Gastroesophageal sphincter (tissue), 4 donors: ENCODE data around the gene STX7. TPM values are rescaled to one million over a fixed set of nuclear protein-coding genes. Genes with fewer than 3 reads are reported as not detected.
"Not testable (repeated sequence)": the region's sequence is repeated elsewhere in the genome, so short reads cannot be mapped to it uniquely, and the experiment has no call there.

ENCODE experiments used
- ATAC-seq: fragments of 150-250 bp; one replicate; pipeline ENCODE4 v1.9.1; 2016; ENCODE audit warnings: mild to moderate bottlenecking, moderate library complexity
- H3K27ac ChIP-seq, 4 donors: fragments of 200-600 bp; sonication (generic) in 3 of 4; 1 replicate in 3 of 4; 2 replicates in 1 of 4; pipeline ENCODE4 v1.5.1; 2016 to 2019
- H3K27me3 ChIP-seq: fragments of 200-600 bp; sonication (generic); one replicate; pipeline ENCODE4 v1.5.1; 2019
- H3K36me3 ChIP-seq, 2 donors: fragments of 200-600 bp; sonication (generic); one replicate each; pipeline ENCODE4 v1.5.1; 2019; ENCODE audit warnings: control low read depth in 1 of 2
- H3K4me1 ChIP-seq, 3 donors: fragments of 200-600 bp; sonication (generic); 1 replicate in 2 of 3; 2 replicates in 1 of 3; pipeline ENCODE4 v1.5.1; 2016 to 2019; ENCODE audit warnings: control low read depth in 2 of 3
- H3K4me3 ChIP-seq, 2 donors: fragments of 200-600 bp; sonication (generic); one replicate each; pipeline ENCODE4 v1.5.1; 2019; ENCODE audit warnings: mild to moderate bottlenecking in 1 of 2, moderate library complexity in 1 of 2
- H3K9me3 ChIP-seq, 3 donors: fragments of 200-600 bp; sonication (generic); one replicate each; pipeline ENCODE4 v1.5.1; 2017 to 2019; ENCODE audit warnings: control low read depth in 2 of 3
- EP300 ChIP-seq: sonication (generic); formaldehyde crosslinking; IDR thresholded peaks from one replicate; pipeline ENCODE4 v1.6.1; 2017; ENCODE audit warnings: antibody characterized with exemption, mild to moderate bottlenecking
- POLR2A ChIP-seq, 2 donors: fragments of 450-650 bp; IDR thresholded peaks; one replicate each; pipeline ENCODE4 v1.6.1; 2017; ENCODE audit warnings: antibody characterized with exemption in 2 of 2, mild to moderate bottlenecking in 2 of 2, moderate library complexity in 1 of 2
- POLR2AphosphoS5 ChIP-seq: sonication (generic); formaldehyde crosslinking; IDR thresholded peaks from one replicate; pipeline ENCODE4 v1.6.1; 2017; ENCODE audit warnings: antibody characterized with exemption
- WGBS, 2 donors: methylation state at CpG; one replicate each; pipeline ENCODE4 v1.1.5; 2018; ENCODE audit warnings: low coverage in 1 of 2; 5-methylcytosine and 5-hydroxymethylcytosine counted together
- total RNA-seq, 4 donors: library from RNA; depleted of rRNA; stranded (reverse); fragments of >200 nt; gene quantifications; one replicate each; pipeline ENCODE4 v1.1.0, GENCODE V29; 2016
- TF ChIP-seq, protein P1 (sequence below), 4 experiments: fragments of 200-600 bp in 2 of 4; fragments of 450-650 bp in 2 of 4; sonication (generic) in 1 of 4; IDR thresholded peaks; one replicate each; pipeline ENCODE4 v1.5.1; 2017 to 2019; ENCODE audit warnings: antibody characterized with exemption in 4 of 4, mild to moderate bottlenecking in 2 of 4, moderate library complexity in 2 of 4

Gene STX7
- 100 to 1,000 TPM in 1 of 4 donors, 10 to 100 TPM in 3; 59.5 to 102 (median 65.3) TPM for total RNA-seq

DNA sequence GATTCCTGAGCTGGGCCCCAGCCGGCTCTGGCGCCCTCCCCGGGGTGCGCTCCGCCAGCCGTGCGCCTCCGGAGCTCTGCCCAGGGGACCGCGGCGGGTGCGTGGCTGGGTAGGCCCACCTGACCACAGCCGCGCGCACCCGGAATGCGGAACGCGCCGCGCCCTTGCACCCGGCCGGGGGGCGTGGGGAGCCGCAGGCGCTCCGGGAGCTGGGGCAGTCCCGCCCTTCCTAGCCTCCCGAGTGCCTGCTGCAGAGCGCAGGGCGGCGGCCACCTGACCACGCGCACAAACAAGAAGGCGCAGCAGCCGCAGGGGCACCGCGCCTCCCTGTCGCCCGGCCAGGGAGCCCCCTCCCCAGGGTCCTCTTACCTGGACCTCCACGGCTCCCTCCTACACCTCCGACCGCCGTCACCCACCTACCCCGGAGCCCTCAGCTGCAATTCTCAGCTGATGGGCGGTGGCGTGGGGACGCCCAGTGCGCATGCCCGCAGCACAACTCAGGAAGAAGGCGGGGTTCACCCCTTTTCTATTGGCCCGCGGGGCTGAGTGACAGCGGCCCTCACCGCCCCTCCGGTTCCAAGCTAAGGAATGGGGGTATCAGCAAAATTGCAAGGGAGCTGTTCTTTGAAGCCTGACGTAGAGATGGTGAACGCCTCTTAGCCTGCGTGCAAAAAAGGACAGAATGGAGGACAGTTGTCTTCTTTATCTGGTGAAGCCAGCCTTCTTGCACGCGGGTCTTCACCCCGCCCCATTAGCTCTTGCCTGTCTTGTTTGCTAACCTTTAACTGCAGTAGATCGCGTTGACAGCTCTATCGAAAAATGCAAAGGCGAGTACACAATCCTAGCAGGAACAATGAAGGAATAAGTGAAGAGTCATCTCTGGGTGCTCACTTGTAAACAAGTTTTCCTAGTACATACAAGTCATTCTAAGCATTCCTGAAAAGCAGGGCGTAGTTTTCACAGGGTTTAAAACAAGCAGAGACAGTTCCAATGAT is at the start of gene STX7:
Gene STX7, minus strand, starts transcription at position 479 of the 995 bp plus-strand sequence. CDS start 9,586 bp downstream, outside the sequence.
- peak within 1 kb of the TSS; percentile 48 to 93 (median 91) for H3K27ac ChIP-seq
- H3K4me1 ChIP-seq = peaks cover 0 to 48% (median 10%) of the 10 kb centered on the region in 3 donors
- H3K36me3 ChIP-seq = no peaks in the 10 kb centered on the region
- ATAC-seq = peak; percentile 97
- H3K27me3 ChIP-seq = no peaks in the 10 kb centered on the region
- WGBS, 2 donors = 3% methylated on average over 4 to 25 of the region's 67 CpGs
- TF ChIP-seq, protein P1, sequence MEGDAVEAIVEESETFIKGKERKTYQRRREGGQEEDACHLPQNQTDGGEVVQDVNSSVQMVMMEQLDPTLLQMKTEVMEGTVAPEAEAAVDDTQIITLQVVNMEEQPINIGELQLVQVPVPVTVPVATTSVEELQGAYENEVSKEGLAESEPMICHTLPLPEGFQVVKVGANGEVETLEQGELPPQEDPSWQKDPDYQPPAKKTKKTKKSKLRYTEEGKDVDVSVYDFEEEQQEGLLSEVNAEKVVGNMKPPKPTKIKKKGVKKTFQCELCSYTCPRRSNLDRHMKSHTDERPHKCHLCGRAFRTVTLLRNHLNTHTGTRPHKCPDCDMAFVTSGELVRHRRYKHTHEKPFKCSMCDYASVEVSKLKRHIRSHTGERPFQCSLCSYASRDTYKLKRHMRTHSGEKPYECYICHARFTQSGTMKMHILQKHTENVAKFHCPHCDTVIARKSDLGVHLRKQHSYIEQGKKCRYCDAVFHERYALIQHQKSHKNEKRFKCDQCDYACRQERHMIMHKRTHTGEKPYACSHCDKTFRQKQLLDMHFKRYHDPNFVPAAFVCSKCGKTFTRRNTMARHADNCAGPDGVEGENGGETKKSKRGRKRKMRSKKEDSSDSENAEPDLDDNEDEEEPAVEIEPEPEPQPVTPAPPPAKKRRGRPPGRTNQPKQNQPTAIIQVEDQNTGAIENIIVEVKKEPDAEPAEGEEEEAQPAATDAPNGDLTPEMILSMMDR (IDR thresholded peaks at IDR 0.05) = peak in 1 of 4 experiments; percentile 19
- TF ChIP-seq POLR2A (IDR thresholded peaks at IDR 0.05) (peak; percentile 69 to 79), EP300 (no peak), POLR2AphosphoS5 (peak; percentile 73)
- H3K9me3 ChIP-seq = no peaks in the 10 kb centered on the region
- peak within 1 kb of the TSS; percentile 79 to 87 for H3K4me3 ChIP-seq

DNA sequence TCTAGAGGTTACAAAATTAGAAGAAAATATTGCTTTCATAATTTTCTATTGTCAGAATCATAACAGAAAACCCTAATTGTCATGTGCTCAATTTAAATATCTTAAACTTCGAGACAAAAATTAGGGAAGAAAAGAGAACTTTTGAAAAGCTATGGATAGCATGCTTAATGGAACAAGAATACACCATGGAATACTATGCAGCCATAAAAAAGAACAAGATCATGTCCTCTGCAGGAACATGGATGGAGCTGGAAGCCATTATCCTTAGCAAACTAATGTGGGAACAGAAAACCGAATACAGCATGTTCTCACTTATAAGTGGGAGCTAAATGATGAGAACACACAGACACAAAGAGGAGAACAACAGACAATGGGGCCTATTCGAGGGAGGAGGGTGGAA is 47.2 kb upstream of the STX7 start:
- not testable (repeated sequence) for H3K4me3 ChIP-seq, H3K36me3 ChIP-seq, H3K27ac ChIP-seq, H3K9me3 ChIP-seq, H3K27me3 ChIP-seq, H3K4me1 ChIP-seq, ATAC-seq
- WGBS, 2 donors = 72 to 94% methylated on average over 3 of the region's 3 CpGs

- H3K27me3 ChIP-seq = peaks cover 7% of the 10 kb centered on the region
- ATAC-seq = no peak
- no peaks in the 10 kb centered on the region for H3K9me3 ChIP-seq
- WGBS, 2 donors = 89 to 94% methylated on average over 2 of the region's 2 CpGs
- no peaks in the 10 kb centered on the region for H3K36me3 ChIP-seq
- no peaks in the 10 kb centered on the region for H3K4me1 ChIP-seq
- H3K4me3 ChIP-seq = no peak within 1 kb of the TSS
- H3K27ac ChIP-seq = no peak within 1 kb of the TSS
- TF ChIP-seq, protein P1 (IDR thresholded peaks at IDR 0.05) = no peak
- no peak for TF ChIP-seq POLR2AphosphoS5
- no peak for TF ChIP-seq EP300
- no peak for TF ChIP-seq POLR2A (IDR thresholded peaks at IDR 0.05)
These were observed 39.5 kb upstream of the STX7 start, which contains the start of gene TAAR8 for GRCh38 chr6:132552372-132552771. TAAR8 (plus strand) TSS chr6:132552672; CDS start chr6:132552693, 21 bp downstream.

DNA sequence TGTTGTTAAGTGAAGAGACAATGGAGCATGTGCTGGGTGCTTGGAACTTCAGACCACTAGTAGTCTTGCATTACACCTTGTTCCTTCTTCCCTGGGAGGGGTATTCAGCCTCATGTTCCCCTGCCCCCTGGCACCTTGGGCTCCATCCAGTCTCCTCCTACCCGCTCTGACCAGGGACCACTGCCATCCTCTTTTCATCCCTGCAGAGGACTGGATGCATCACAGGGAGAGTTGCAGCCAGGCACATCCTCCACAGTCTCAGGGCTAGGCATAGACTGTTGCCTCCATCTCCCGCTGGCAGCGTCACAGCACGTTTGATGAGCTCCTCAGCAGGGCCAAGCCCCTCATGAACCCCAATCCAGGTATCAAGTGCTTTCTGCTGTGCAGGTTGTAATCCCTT is 38.3 kb upstream of the STX7 start:
- Histone ChIP-seq H3K27me3 (peaks cover 7% of the 10 kb centered on the region), H3K4me3 (no peak overlapping the region), H3K36me3 (no peaks in the 10 kb centered on the region), H3K27ac (no peak overlapping the region), H3K9me3 (no peaks in the 10 kb centered on the region), H3K4me1 (no peaks in the 10 kb centered on the region)
- 83% methylated on average over 4 of the region's 4 CpGs; no CpG with 5 or more reads in 1 of the 2 donors for WGBS, 2 donors
- ATAC-seq = no peak
- TF ChIP-seq, protein P1 (IDR thresholded peaks at IDR 0.05) = no peak
- TF ChIP-seq EP300 = no peak
- TF ChIP-seq POLR2A (IDR thresholded peaks at IDR 0.05) = no peak
- no peak for TF ChIP-seq POLR2AphosphoS5

GRCh38 chr6:132548746-132549463 is 36.0 kb upstream of the STX7 start:
- WGBS, 2 donors = 81 to 88% methylated on average over 3 to 4 of the region's 4 CpGs

More at GRCh38 chr6:132548746-132549463, 36.0 kb upstream of the STX7 start:
- H3K4me3 ChIP-seq = no peak overlapping the region
- peaks cover 7% of the 10 kb centered on the region for H3K27me3 ChIP-seq
- H3K9me3 ChIP-seq = no peaks in the 10 kb centered on the region
- TF ChIP-seq, protein P1 (IDR thresholded peaks at IDR 0.05) = no peak
- TF ChIP-seq POLR2A (IDR thresholded peaks at IDR 0.05) (no peak), POLR2AphosphoS5 (no peak), EP300 (no peak)
- H3K4me1 ChIP-seq = no peaks in the 10 kb centered on the region
- H3K27ac ChIP-seq = no peak overlapping the region
- no peak for ATAC-seq
- H3K36me3 ChIP-seq = no peaks in the 10 kb centered on the region
